SU-DHL-6 (cell line): Measurements from ENCODE around the gene KIAA1614.

Source experiments
- H2AFZ ChIP-seq: fragments of 200-600 bp; sonication (generic); 2 replicates; pipeline ENCODE4 v1.6.1; 2014; ENCODE audit warnings: low read depth, mild to moderate bottlenecking, moderate library complexity, mixed read lengths, antibody characterized with exemption, low read length; ENCODE audit not compliant: severe bottlenecking
- H3F3A ChIP-seq: fragments of 200-600 bp; shearing (Covaris generic); 2 replicates; pipeline ENCODE4 v1.6.0; 2016; ENCODE audit warnings: antibody characterized with exemption, mild to moderate bottlenecking; ENCODE audit not compliant: insufficient read depth
- H3K27ac ChIP-seq: fragments of 200-600 bp; sonication (generic); 2 replicates; pipeline ENCODE4 v1.5.1; 2016; ENCODE audit warnings: low read depth, mild to moderate bottlenecking, low read length, moderate library complexity, mixed read lengths
- H3K27me3 ChIP-seq: fragments of 200-600 bp; sonication (generic), shearing (Covaris generic); 2 replicates; pipeline ENCODE4 v1.6.0; 2014; ENCODE audit warnings: mild to moderate bottlenecking, low read length
- H3K36me3 ChIP-seq: fragments of 200-600 bp; sonication (generic); 2 replicates; pipeline ENCODE4 v1.6.1; 2014; ENCODE audit warnings: mild to moderate bottlenecking, low read length, mixed read lengths
- H3K4me2 ChIP-seq: fragments of 300-600, 200-600 bp; shearing (Covaris generic), sonication (generic); 2 replicates; pipeline ENCODE4 v1.6.0; 2014; ENCODE audit warnings: low read length, low read depth, mild to moderate bottlenecking; ENCODE audit not compliant: poor library complexity, severe bottlenecking
- H3K4me3 ChIP-seq: fragments of 200-600 bp; sonication (generic); 2 replicates; pipeline ENCODE4 v1.5.1; 2014; ENCODE audit warnings: antibody characterized with exemption, low read length, mild to moderate bottlenecking, mixed read lengths; ENCODE audit not compliant: insufficient read depth, poor library complexity, severe bottlenecking
- H3K79me2 ChIP-seq: fragments of 200-600 bp; sonication (generic); 2 replicates; pipeline ENCODE4 v1.6.1; 2014; ENCODE audit warnings: mild to moderate bottlenecking, low read length, moderate library complexity; ENCODE audit not compliant: insufficient read depth
- H3K9ac ChIP-seq: fragments of 200-600 bp; sonication (generic); 2 replicates; pipeline ENCODE4 v1.7.0; 2014; ENCODE audit warnings: mild to moderate bottlenecking, low read length
- H3K9me2 ChIP-seq: fragments of 200-600 bp; sonication (generic); replicated peaks from 2 replicates; pipeline ENCODE4 v1.6.1; 2014; ENCODE audit warnings: low read length; ENCODE audit not compliant: insufficient read depth
- H3K9me3 ChIP-seq: fragments of 200-600 bp; sonication (generic); 2 replicates; pipeline ENCODE4 v1.6.1; 2014; ENCODE audit warnings: low read length, mixed read lengths; ENCODE audit not compliant: insufficient read depth
- H4K20me1 ChIP-seq: fragments of 200-600 bp; sonication (generic); 2 replicates; pipeline ENCODE4 v1.6.1; 2014; ENCODE audit warnings: low read depth, mild to moderate bottlenecking, antibody characterized with exemption, low read length, moderate library complexity, mixed read lengths
- EZH2phosphoT487 ChIP-seq: fragments of 200-600 bp; sonication (generic), shearing (Covaris generic); conservative IDR thresholded peaks from 2 replicates; pipeline ENCODE4 v1.6.1; 2018; ENCODE audit warnings: mild to moderate bottlenecking, antibody characterized with exemption, low read length, moderate library complexity, mixed read lengths
- TF ChIP-seq, protein P1 (sequence below): fragments of 200-600 bp; sonication (generic); IDR thresholded peaks from one replicate; pipeline ENCODE4 v1.5.1; 2017; ENCODE audit warnings: antibody characterized with exemption, mild to moderate bottlenecking, low read length, moderate library complexity; ENCODE audit not compliant: insufficient read depth, poor library complexity, severe bottlenecking

KIAA1614 gene

DNA sequence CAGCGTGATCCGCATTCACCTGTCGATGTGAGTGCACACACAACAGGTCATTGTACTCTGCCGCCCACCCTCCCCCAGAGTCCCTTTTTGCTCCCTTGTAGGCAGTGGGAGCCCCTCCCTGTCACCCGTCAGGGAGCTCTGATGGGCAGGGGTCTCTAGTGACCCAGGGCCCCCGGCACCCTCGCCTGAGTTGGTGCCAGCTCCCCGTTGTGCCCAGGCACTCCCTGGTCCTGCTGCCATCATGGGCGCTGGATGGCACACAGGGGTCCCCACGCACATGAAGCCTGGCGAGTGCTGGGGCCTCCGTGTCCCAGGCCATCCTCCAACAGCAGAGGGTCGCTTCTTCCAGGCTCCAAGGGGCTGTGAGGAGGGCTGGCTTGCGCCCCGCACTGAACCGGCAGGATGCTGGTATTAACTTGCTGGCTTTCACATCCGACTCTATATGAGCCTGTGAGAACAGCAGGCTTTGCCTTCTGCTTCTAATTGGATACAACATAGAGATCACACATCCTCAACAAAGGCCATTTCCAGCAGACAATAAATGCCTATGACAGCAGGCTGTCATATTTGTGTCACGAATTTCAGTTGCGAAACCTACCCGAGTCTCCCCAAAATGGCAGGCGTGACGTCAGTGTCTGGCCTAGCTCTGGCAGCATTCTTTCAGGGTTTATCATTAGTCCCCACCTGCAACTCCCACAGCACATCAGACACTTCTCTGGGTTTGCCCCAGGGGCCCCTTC, 35.4 kb downstream of the KIAA1614 start:
- Histone ChIP-seq H3K9ac (no peak overlapping the region), H3K36me3 (no peaks in the 10 kb centered on the region), H3K4me3 (no peak overlapping the region), H3F3A (no peaks in the 10 kb centered on the region), H3K27me3 (no peaks in the 10 kb centered on the region), H3K79me2 (no peaks in the 10 kb centered on the region), H3K9me2 (no peaks in the 10 kb centered on the region), H2AFZ (no peak overlapping the region), H3K4me2 (no peak overlapping the region), H4K20me1 (no peaks in the 10 kb centered on the region), H3K27ac (no peak overlapping the region), H3K9me3 (no peaks in the 10 kb centered on the region)
- TF ChIP-seq, protein P1, sequence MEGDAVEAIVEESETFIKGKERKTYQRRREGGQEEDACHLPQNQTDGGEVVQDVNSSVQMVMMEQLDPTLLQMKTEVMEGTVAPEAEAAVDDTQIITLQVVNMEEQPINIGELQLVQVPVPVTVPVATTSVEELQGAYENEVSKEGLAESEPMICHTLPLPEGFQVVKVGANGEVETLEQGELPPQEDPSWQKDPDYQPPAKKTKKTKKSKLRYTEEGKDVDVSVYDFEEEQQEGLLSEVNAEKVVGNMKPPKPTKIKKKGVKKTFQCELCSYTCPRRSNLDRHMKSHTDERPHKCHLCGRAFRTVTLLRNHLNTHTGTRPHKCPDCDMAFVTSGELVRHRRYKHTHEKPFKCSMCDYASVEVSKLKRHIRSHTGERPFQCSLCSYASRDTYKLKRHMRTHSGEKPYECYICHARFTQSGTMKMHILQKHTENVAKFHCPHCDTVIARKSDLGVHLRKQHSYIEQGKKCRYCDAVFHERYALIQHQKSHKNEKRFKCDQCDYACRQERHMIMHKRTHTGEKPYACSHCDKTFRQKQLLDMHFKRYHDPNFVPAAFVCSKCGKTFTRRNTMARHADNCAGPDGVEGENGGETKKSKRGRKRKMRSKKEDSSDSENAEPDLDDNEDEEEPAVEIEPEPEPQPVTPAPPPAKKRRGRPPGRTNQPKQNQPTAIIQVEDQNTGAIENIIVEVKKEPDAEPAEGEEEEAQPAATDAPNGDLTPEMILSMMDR: no peak

DNA sequence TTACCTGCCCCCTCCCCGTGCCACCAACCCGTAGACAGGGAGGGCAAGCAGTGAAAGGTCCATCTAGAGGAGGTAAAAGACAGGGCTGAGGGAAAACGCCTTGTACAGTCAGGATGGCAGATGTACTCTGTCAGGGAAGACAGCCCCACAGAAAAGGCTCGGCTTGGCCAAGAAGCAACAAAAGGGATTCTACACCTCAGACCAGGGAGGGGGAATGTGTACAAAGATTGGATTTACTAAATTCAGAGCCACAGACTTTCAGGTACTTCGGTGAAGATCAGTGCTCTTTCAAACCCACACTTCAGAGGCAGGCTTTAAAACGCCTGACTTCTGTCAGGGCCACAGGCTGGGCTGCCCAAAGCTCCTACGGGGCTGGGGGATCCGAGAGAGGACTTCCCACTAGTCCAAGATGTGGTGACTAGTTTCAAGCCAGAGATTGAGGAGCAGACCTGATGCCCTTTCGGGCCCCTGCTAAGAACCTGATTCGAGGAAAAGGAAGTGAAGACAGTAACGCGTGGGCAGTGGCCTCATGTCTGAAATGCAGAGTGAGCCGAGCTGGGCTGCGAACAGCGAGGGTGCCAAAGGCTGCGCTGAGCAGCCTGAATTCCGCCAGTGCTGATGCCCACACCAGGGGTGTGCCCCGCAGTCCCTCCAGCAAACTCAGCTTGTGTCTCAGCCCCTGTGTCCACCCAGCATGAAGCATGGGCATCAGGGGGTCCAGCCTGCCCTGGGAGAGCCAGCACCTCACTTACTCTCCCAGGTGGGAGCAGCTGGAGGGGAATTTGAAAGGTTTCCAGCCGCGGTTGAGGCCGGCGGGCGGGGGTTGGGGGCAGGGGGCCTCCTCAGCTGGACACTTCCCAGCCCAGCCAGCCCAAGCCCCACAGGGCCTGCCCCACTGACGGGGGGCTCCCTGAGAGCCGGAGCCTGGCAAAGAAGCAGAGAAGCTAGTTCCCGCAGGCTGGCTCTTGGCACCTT, 36.2 kb downstream of the KIAA1614 start:
- no peak overlapping the region for H3K4me2 ChIP-seq
- H3K9me2 ChIP-seq: no peaks in the 10 kb centered on the region
- no peaks in the 10 kb centered on the region for H3K27me3 ChIP-seq
- no peaks in the 10 kb centered on the region for H3F3A ChIP-seq
- TF ChIP-seq EZH2phosphoT487: no peak
- TF ChIP-seq, protein P1: no peak
- no peak overlapping the region for H3K9ac ChIP-seq
- H3K36me3 ChIP-seq: no peaks in the 10 kb centered on the region
- H3K27ac ChIP-seq: no peak overlapping the region
- H3K4me3 ChIP-seq: no peak overlapping the region
- no peaks in the 10 kb centered on the region for H4K20me1 ChIP-seq
- H3K79me2 ChIP-seq: no peaks in the 10 kb centered on the region
- no peak overlapping the region for H2AFZ ChIP-seq
- H3K9me3 ChIP-seq: no peaks in the 10 kb centered on the region

DNA sequence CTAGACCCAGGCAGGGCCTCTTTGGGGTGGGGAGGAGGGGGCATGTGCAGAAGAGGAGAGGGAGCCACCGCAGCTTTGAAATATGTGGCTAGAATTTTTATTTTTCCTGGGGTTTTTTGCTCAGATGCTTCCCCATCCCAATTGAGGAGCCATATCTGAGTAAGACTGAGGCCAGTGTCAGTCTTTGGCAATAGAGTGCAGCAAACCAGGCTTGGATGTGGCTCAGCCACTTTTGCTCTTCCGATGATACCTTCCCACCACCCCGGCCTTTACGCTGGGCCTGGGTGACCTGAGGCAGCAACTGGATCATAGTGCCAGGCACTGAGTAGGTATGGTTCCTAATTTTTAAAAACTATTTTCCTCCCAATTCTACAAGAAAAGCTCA, 36.9 kb downstream of the KIAA1614 start:
- no peaks in the 10 kb centered on the region for H3K36me3 ChIP-seq
- TF ChIP-seq EZH2phosphoT487: no peak
- TF ChIP-seq, protein P1: no peak
- H3K4me3 ChIP-seq: no peak overlapping the region
- no peaks in the 10 kb centered on the region for H3K9me3 ChIP-seq
- H2AFZ ChIP-seq: no peak overlapping the region
- no peaks in the 10 kb centered on the region for H4K20me1 ChIP-seq
- no peaks in the 10 kb centered on the region for H3K27me3 ChIP-seq
- H3K4me2 ChIP-seq: no peak overlapping the region
- no peak overlapping the region for H3K9ac ChIP-seq
- no peaks in the 10 kb centered on the region for H3K9me2 ChIP-seq
- no peaks in the 10 kb centered on the region for H3F3A ChIP-seq
- H3K27ac ChIP-seq: no peak overlapping the region
- H3K79me2 ChIP-seq: no peaks in the 10 kb centered on the region
